Thyroid gland (tissue), 4 donors: ENCODE data around the gene HMGN5.

Experiments
- POLR2A ChIP-seq, 2 donors: fragments of 450-650 bp; IDR thresholded peaks; one replicate each; pipeline ENCODE4 v1.6.1; 2017; ENCODE audit warnings: antibody characterized with exemption in 2 of 2, mild to moderate bottlenecking in 2 of 2, moderate library complexity in 1 of 2
- TF ChIP-seq, protein P1 (sequence below), 6 experiments: fragments of 200-600 bp in 3 of 6; fragments of 450-650 bp in 3 of 6; sonication (generic) in 3 of 6; IDR thresholded peaks; one replicate each; pipeline ENCODE4 v1.5.1; 2016 to 2019; ENCODE audit warnings: antibody characterized with exemption in 6 of 6, mild to moderate bottlenecking in 2 of 6, inconsistent platforms in 1 of 6, moderate library complexity in 1 of 6

DNA sequence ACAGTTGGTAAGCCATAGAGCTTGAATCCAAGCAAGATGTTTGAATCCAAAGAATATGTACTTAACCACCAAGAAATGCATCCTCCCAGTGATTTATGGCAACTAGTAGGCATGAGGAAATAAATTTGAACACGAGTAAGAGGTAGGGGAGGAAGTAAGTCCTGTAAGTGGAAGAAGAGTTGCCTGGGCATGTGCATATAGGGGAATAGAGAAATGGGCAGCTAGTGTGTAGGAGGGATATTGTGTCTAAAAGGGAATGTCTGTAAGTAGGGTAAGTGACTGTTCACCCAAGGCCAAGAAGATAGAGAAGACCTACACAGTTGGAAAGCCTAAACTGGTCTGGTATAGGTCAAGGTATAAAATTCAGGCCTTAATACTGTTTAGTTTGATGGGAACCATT lies 4.8 kb upstream of the HMGN5 start:
- TF ChIP-seq, protein P1, sequence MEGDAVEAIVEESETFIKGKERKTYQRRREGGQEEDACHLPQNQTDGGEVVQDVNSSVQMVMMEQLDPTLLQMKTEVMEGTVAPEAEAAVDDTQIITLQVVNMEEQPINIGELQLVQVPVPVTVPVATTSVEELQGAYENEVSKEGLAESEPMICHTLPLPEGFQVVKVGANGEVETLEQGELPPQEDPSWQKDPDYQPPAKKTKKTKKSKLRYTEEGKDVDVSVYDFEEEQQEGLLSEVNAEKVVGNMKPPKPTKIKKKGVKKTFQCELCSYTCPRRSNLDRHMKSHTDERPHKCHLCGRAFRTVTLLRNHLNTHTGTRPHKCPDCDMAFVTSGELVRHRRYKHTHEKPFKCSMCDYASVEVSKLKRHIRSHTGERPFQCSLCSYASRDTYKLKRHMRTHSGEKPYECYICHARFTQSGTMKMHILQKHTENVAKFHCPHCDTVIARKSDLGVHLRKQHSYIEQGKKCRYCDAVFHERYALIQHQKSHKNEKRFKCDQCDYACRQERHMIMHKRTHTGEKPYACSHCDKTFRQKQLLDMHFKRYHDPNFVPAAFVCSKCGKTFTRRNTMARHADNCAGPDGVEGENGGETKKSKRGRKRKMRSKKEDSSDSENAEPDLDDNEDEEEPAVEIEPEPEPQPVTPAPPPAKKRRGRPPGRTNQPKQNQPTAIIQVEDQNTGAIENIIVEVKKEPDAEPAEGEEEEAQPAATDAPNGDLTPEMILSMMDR (IDR thresholded peaks at IDR 0.05), result no peak
- TF ChIP-seq POLR2A (IDR thresholded peaks at IDR 0.05), result no peak
